ENCODE measurements around the gene SCN4A.

Gene SCN4A

GRCh38 chr17:63955232-63955631 lies 17.5 kb downstream of the SCN4A start:
- DNase-seq (ENCODE audit: low spot score) = no peak

GRCh38 chr17:63954402-63955063 lies 18.2 kb downstream of the SCN4A start:
- no peak for DNase-seq (ENCODE audit: low spot score)

- DNase-seq (ENCODE audit: low spot score) = no peak
These were observed 21.5 kb downstream of the SCN4A start for GRCh38 chr17:63950940-63951907.

DNA sequence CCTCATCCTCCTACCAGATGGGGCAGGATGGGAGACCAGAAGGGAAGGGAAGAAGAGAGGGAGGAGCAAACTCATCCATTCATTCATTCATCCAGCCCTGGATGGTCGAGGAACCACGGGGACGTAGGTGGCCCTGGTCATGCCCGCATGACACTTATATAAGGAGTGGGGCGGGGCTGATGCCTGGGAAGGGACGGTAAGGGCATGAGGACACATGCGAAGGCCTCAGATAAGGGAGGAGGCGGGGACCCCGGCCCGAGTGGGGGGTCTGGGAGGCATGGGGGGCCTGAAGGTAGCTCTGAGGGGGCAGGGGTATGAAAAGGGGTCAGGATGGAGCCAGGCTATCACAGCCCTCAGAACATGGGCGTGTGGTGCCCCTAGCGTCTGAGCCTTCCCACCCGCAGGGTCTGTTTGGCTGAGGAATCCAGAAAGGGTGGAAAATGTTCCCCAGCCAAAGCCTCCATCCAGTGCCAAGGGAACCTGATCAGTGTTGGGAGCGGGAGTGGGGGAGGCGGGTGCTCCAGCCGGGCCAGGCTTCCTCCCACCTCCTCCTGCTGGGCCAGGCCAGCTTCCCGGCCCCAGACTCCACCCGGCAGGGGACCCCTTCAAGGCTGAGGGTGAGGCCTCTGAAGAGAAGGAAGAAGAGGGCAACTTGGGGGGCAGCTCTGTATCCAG lies 23.0 kb downstream of the SCN4A start:
- no peak for DNase-seq (ENCODE audit: low spot score)

GRCh38 chr17:63948521-63948920 lies 24.2 kb downstream of the SCN4A start:
- DNase-seq (ENCODE audit: low spot score) = no peak

DNA sequence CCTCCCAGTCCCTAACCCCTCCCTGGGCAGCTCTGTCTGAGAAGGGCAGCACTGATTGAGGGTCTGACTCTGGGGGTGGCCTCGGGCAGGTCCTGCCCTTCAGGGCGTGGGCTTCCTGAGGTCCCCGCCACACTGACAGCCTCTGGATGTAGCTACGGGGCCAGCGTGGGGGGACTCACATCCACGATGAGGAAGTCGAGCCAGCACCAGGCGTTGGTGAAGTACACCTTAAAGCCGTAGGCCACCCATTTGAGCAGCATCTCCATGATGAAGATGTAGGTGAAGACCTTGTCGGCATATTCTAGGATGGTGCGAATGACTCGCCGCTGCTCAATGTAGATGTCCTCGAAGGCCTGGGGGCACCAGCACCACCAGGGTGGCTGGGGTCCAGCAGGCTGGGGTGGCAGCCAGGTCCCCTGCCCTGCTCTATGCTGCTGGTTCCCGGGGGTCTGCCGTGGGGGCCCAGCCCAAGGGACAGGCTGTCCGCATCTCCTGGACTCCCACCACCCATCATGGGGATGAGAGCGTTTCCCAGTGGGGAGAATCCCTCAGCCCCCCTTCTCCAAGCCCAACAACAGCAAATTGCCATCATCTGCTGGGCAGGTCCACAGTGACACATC lies 24.9 kb downstream of the SCN4A start:
- DNase-seq (ENCODE audit: low spot score) = no peak

DNA sequence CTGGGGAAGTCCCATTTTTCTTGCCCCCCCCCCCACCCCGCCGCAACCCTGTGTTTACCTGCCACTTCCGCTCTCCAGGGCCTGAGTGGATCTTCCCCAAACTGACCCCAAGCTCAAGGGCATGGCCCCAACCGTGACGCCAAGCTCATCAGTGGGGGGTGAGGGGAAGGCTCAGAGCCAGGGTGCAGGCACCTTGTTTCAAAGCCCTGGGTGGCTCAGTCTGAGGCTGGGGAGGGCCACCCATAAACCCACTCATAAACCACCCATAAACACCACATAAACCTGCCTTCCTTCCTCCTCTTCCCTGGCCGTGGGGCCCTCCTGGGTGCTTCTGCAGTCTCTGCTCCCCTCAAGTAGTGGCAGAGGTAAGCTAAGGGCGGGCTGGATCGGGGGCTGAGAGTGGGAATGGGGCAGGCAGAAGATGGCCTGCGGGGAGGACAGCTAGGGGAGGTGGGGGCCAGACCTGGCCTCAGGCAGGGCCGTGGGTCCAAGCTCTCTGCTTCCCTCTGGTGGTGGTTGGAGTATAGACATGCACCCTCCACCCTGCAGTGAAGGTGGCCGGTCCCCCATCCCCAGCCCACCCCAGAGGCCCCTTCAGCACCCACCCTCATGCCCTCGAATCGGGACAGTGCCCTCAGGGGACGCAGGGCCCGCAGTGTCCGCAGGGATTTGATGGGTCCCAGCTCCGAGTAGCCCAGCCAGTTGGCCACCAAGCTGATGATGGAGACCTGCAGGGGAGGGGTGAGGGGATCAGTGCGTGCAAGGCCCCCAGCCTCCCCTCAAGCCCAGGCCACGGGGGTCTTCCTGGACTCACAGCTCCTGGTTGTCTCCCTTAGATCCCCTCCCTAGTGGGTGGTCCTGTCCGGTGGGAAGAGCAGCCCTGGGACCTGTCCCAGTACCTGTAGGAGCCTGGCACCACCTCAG lies 26.0 kb downstream of the SCN4A start:
- no peak for DNase-seq (ENCODE audit: low spot score)

- no peak for DNase-seq (ENCODE audit: low spot score)
These were observed 26.8 kb downstream of the SCN4A start for GRCh38 chr17:63945784-63946439.

DNA sequence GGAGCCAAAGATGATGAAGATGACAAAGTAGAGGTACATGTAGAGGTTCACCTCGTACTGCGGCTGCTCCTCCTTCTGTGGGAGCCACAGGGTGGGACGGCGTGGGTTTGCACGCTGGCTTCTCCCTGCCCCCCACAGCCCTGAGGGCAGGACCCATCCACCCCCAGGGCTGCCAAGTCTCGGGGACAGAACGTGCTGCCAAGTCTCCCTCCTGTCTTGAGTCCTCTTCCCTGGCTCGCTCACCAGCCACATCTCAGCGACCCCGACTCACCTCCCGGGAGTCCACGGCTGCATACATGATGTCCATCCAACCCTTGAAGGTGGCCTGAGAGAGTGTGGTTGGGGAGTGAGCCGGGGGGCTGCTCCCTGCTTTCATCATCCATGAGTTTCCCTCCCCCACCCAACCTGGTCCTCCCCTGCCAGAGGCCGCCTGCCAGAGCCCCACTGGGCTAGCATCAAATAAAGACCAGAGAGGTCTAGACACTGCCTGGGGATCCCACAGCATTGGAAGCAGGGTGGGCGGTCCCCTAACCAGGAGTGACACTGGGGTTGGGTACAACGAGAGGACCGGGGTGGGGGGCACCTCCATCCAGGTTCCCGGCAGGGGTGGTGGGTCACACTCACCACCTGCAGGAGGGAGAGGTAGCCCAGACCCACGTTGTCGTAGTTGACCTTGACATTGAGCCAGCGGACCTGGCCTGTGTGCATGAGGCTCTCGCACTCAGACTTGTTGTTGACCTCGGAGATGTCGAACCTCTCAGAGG lies 27.8 kb downstream of the SCN4A start:
- DNase-seq (ENCODE audit: low spot score) = no peak

GRCh38 chr17:63943745-63944144 lies 29.0 kb downstream of the SCN4A start:
- DNase-seq (ENCODE audit: low spot score) = no peak

- no peak for DNase-seq (ENCODE audit: low spot score)
These were observed 30.3 kb downstream of the SCN4A start for GRCh38 chr17:63942309-63942985.

GRCh38 chr17:63941751-63942150 lies 31.0 kb downstream of the SCN4A start:
- no peak for DNase-seq (ENCODE audit: low spot score)

DNA sequence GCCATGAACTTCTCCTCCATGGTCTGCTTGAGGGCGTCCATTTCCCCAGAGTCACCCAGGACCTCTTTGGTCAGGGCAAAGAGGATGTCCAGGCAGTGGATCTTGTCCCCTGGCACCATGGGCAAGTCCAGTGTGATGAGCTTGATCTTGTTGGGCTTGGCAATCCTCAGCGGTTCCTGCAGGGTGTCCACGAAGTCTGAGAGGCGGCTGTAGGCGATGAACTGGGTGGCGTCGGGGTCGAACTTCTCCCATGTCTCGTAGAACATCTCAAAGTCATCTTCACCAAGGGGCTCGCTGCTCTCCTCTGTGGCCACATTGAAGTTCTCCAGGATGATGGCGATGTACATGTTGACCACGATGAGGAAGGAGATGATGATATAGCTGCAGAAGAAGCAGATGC lies 31.6 kb downstream of the SCN4A start:
- DNase-seq (ENCODE audit: low spot score) = no peak

- DNase-seq (ENCODE audit: low spot score) = no peak
These were observed 32.1 kb downstream of the SCN4A start for GRCh38 chr17:63940584-63940983.

GRCh38 chr17:63939884-63940283 lies 32.8 kb downstream of the SCN4A start:
- no peak for DNase-seq (ENCODE audit: low spot score)

DNA sequence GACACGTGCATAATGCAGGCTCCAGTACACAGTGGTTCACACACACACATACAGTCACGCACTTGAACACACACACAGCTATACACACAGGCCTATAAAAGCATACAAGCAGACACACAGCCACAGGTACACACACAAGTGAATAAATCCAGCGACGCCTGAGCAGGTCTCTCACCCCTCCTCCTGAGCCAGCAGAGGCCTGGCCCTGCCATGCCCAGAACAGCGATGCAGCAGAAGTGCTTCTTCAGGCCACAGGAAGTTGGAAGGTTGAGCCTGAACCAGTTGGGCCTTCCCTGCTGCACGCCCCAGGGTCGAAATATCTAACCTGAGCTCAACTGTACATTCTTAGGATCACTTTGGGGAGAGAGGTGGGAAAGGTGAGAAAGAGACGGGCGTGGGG lies 33.3 kb downstream of the SCN4A start:
- no peak for DNase-seq (ENCODE audit: low spot score)

GRCh38 chr17:63937920-63938319 lies 34.8 kb downstream of the SCN4A start:
- DNase-seq (ENCODE audit: low spot score) = no peak

- DNase-seq (ENCODE audit: low spot score) = no peak
These were observed 35.4 kb downstream of the SCN4A start for GRCh38 chr17:63937319-63937718.
